ENCODE data around the gene PRELID3B.
"Not testable (repeated sequence)": the region's sequence is repeated elsewhere in the genome, so short reads cannot be mapped to it uniquely, and the experiment has no call there.

PRELID3B gene

DNA sequence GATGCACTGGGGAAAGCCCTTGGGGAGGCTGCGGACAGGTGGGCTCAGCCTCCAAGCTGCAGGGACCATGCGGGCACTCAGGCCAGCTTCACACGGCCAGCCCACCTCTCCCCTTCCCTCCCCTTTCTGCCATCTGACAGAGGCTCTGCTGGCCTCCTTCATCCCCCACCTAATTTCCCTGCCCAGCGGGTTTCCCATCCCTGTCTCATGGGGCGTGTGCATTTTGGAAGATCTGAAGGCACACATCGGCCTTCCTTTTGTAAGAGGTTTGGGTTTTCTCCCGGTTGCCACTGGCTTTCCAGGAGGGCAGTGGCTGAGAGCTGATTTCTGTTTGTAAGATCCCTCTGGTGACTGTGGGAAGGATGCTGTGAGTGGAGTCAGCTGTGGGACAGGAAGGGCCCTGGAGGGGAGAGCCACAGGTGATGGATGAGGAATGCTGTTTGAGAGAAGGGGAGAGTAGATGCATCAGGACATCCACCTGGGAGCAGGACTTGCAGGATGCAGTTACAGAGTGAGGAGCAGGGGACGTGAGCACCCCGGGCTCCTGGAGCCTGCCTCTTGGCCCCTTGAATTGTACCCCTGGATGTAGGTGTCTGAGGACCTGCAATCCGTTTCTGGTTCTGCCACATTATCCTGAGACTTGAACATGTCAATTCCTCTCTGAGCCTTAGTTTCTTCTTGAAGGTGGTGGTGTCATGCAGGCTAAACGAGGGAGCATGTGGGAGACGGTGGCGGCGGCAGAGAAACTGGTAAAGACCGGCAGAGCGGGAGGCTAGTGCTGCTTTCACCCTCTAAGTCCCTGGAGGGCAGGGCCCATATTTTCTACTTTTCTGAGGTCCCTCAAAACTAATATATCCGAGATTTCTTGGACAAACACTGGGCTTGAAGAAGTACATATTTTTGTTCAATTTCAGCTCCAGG lies 29.3 kb downstream of the PRELID3B start:
- Histone ChIP-seq H3K9me2 (replicated peaks; ENCODE audit: insufficient read depth, low read length) (no peaks in the 10 kb centered on the region), H3K9ac (ENCODE audit: low read length) (no peak overlapping the region), H2AFZ (ENCODE audit: low read depth, low read length, severe bottlenecking) (no peak overlapping the region), H3K4me3 (ENCODE audit: insufficient read depth, low read length, poor library complexity, severe bottlenecking) (no peak overlapping the region), H3K79me2 (ENCODE audit: insufficient read depth, low read length) (no peaks in the 10 kb centered on the region), H4K20me1 (ENCODE audit: low read depth, low read length) (no peaks in the 10 kb centered on the region), H3K4me2 (ENCODE audit: low read depth, low read length, poor library complexity, severe bottlenecking) (no peak overlapping the region), H3K27me3 (ENCODE audit: low read length) (no peaks in the 10 kb centered on the region), H3F3A (ENCODE audit: insufficient read depth) (peaks cover 7% of the 10 kb centered on the region), H3K27ac (ENCODE audit: low read depth, low read length) (no peak overlapping the region), H3K9me3 (ENCODE audit: insufficient read depth, low read length) (no peaks in the 10 kb centered on the region), H3K36me3 (ENCODE audit: low read length) (no peaks in the 10 kb centered on the region)
- TF ChIP-seq, protein P1, sequence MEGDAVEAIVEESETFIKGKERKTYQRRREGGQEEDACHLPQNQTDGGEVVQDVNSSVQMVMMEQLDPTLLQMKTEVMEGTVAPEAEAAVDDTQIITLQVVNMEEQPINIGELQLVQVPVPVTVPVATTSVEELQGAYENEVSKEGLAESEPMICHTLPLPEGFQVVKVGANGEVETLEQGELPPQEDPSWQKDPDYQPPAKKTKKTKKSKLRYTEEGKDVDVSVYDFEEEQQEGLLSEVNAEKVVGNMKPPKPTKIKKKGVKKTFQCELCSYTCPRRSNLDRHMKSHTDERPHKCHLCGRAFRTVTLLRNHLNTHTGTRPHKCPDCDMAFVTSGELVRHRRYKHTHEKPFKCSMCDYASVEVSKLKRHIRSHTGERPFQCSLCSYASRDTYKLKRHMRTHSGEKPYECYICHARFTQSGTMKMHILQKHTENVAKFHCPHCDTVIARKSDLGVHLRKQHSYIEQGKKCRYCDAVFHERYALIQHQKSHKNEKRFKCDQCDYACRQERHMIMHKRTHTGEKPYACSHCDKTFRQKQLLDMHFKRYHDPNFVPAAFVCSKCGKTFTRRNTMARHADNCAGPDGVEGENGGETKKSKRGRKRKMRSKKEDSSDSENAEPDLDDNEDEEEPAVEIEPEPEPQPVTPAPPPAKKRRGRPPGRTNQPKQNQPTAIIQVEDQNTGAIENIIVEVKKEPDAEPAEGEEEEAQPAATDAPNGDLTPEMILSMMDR (IDR thresholded peaks at IDR 0.05; ENCODE audit: insufficient read depth, low read length, poor library complexity, severe bottlenecking) = no peak
- no peak for TF ChIP-seq EZH2phosphoT487 (conservative IDR thresholded peaks at IDR 0.05; ENCODE audit: low read length)

GRCh38 chr20:59011874-59012157 lies 30.8 kb downstream of the PRELID3B start:
- H3K27ac ChIP-seq (ENCODE audit: low read depth, low read length); H3K9me2 ChIP-seq (replicated peaks; ENCODE audit: insufficient read depth, low read length); H3K9ac ChIP-seq (ENCODE audit: low read length); H2AFZ ChIP-seq (ENCODE audit: low read depth, low read length, severe bottlenecking); H4K20me1 ChIP-seq (ENCODE audit: low read depth, low read length); H3K4me3 ChIP-seq (ENCODE audit: insufficient read depth, low read length, poor library complexity, severe bottlenecking); H3K36me3 ChIP-seq (ENCODE audit: low read length); H3K9me3 ChIP-seq (ENCODE audit: insufficient read depth, low read length); H3K79me2 ChIP-seq (ENCODE audit: insufficient read depth, low read length); H3K27me3 ChIP-seq (ENCODE audit: low read length); H3K4me2 ChIP-seq (ENCODE audit: low read depth, low read length, poor library complexity, severe bottlenecking): not testable (repeated sequence)
- peaks cover 12% of the 10 kb centered on the region for H3F3A ChIP-seq (ENCODE audit: insufficient read depth)

- no peaks in the 10 kb centered on the region for H3K36me3 ChIP-seq (ENCODE audit: low read length)
- no peaks in the 10 kb centered on the region for H3K9me3 ChIP-seq (ENCODE audit: insufficient read depth, low read length)
- peaks cover 12% of the 10 kb centered on the region for H3F3A ChIP-seq (ENCODE audit: insufficient read depth)
- no peak overlapping the region for H3K4me3 ChIP-seq (ENCODE audit: insufficient read depth, low read length, poor library complexity, severe bottlenecking)
- no peak overlapping the region for H2AFZ ChIP-seq (ENCODE audit: low read depth, low read length, severe bottlenecking)
- H3K4me2 ChIP-seq (ENCODE audit: low read depth, low read length, poor library complexity, severe bottlenecking) = no peak overlapping the region
- H3K27me3 ChIP-seq (ENCODE audit: low read length) = no peaks in the 10 kb centered on the region
- H3K9me2 ChIP-seq (replicated peaks; ENCODE audit: insufficient read depth, low read length) = no peaks in the 10 kb centered on the region
- H3K27ac ChIP-seq (ENCODE audit: low read depth, low read length) = no peak overlapping the region
- TF ChIP-seq, protein P1 (IDR thresholded peaks at IDR 0.05; ENCODE audit: insufficient read depth, low read length, poor library complexity, severe bottlenecking) = no peak
- H4K20me1 ChIP-seq (ENCODE audit: low read depth, low read length) = no peaks in the 10 kb centered on the region
- H3K9ac ChIP-seq (ENCODE audit: low read length) = no peak overlapping the region
- H3K79me2 ChIP-seq (ENCODE audit: insufficient read depth, low read length) = peaks cover 5% of the 10 kb centered on the region
Measured at GRCh38 chr20:59010995-59011873, 31.4 kb downstream of the PRELID3B start.
